Heart left ventricle (tissue), 16 donors: Measurements from ENCODE around the gene ZNF804A. TPM values are rescaled to one million over a fixed set of nuclear protein-coding genes. Genes with fewer than 3 reads are reported as not detected.

Experiments
- ATAC-seq, 4 donors: fragments of 200-7000 bp; cut with Tn5 transposase; one replicate each; pipeline ENCODE4 v1.9.1; 2020 to 2022; ENCODE audit warnings: moderate library complexity in 4 of 4, mild to moderate bottlenecking in 3 of 4, moderate number of reproducible peaks in 1 of 4
- DNase-seq, 5 donors: peaks; one replicate each; pipeline ENCODE4 v3.0.0-alpha.2; 2020
- H3K27ac ChIP-seq, 12 donors: fragments of 200-600 bp; sonication (generic) in 4 of 12; one replicate each; pipeline versions ENCODE4 v1.5.0 to v1.8.0; 2016 to 2022; ENCODE audit warnings: mild to moderate bottlenecking in 2 of 12
- H3K27me3 ChIP-seq, 9 donors: fragments of 200-600 bp; sonication (generic) in 2 of 9; one replicate each; pipeline versions ENCODE4 v1.5.1 to v1.8.0; 2016 to 2022; ENCODE audit warnings: mild to moderate bottlenecking in 3 of 9
- H3K36me3 ChIP-seq, 9 donors: fragments of 200-600 bp; sonication (generic) in 2 of 9; one replicate each; pipeline versions ENCODE4 v1.5.0 to v1.8.0; 2018 to 2022; ENCODE audit warnings: mild to moderate bottlenecking in 2 of 9
- H3K4me1 ChIP-seq, 12 donors: fragments of 200-600 bp; sonication (generic) in 4 of 12; one replicate each; pipeline versions ENCODE4 v1.5.0 to v1.8.0; 2016 to 2022; ENCODE audit warnings: mild to moderate bottlenecking in 3 of 12
- H3K4me3 ChIP-seq, 12 donors: fragments of 200-600 bp; sonication (generic) in 4 of 12; one replicate each; pipeline versions ENCODE4 v1.5.0 to v1.8.0; 2017 to 2022; ENCODE audit warnings: mild to moderate bottlenecking in 9 of 12, moderate library complexity in 4 of 12
- H3K9me3 ChIP-seq, 12 donors: fragments of 200-600 bp; sonication (generic) in 4 of 12; one replicate each; pipeline versions ENCODE4 v1.5.0 to v1.8.0; 2016 to 2022; ENCODE audit warnings: mild to moderate bottlenecking in 1 of 12
- POLR2A ChIP-seq, 2 donors: fragments of 450-650 bp; IDR thresholded peaks; one replicate each; pipeline ENCODE4 v1.6.1; 2017; ENCODE audit warnings: antibody characterized with exemption in 2 of 2, mild to moderate bottlenecking in 2 of 2, moderate library complexity in 2 of 2
- WGBS, 4 donors: extraction: QIAGEN DNeasy Blood & Tissue Kit in 2 of 4; methylation state at CpG; one replicate each; pipeline versions ENCODE4 v1.1.5 to v1.1.7; 2013 to 2018; 5-methylcytosine and 5-hydroxymethylcytosine counted together
- intact Hi-C, 10 donors: fragments of 100-400 bp; cut with DNase I; formaldehyde crosslinking; loops; one replicate each; pipeline versions ENCODE4 v1.11.1 to v1.14.2; 2022
- polyA plus RNA-seq, 2 donors: library from polyadenylated mRNA; stranded (reverse); fragments of 200-250 nt; gene quantifications; one replicate each; pipeline ENCODE4 v1.2.3, GENCODE V29; 2013
- total RNA-seq, 9 donors: library from RNA; depleted of rRNA in 2 of 9; stranded (reverse); fragments of >200 nt in 2 of 9; fragmentation: NEBNext Ultra II Directional in 3 of 9; extraction: Animal tissue kit (Norgen Biotek cat#: 25700) in 3 of 9; gene quantifications; one replicate each; pipeline versions ENCODE4 v1.1.0 to v1.2.4, GENCODE V29; 2016 to 2023
- TF ChIP-seq, protein P1 (sequence below), 12 donors: fragments of 200-600 bp; sonication (generic) in 4 of 12; IDR thresholded peaks; one replicate each; pipeline versions ENCODE4 v1.5.0 to v1.8.0; 2018 to 2022; ENCODE audit warnings: antibody characterized with exemption in 12 of 12, mild to moderate bottlenecking in 5 of 12
- donor health status: ischemic (EF 13 %, LVEDD 7.1; RV severe dilation, severe dysfunction).
- donor health status: healthy with polysubstance abuse.
- donor health status: DM: no; HTN: yes; CAD: no.
- donor health status: DM: no; HTN: no; CAD: no.
- donor health status: ischemic (EF 25% LVEDD 6.9; RV normal size, moderate dysfunction).
- donor health status: ischemic (EF 25% LVEDD 5.7; RV mildly dilated, moderate dysfunction).
- donor health status: healthy.
- donor health status: DM: yes; HTN: yes; CAD: no.
- donor health status: ischemic (EF 35%, LVEDD 5.7; RV mildly dilated, moderate dysfunction).
- donor health status: nonischemic (EF 11% LVEDD 7.7; RV severe dilation, severe dysfunction).
- donor health status: DM: yes; HTN: yes; CAD: no.
- donor health status: PGD.
- donor health status: ischemic (EF 29% LVEDD 5.4; RV normal size, mild dysfunction).
- donor health status: nonischemic (EF 23%, LVEDD 6.1; RV moderate dilation, normal function).

ZNF804A gene
- total and polyA plus RNA-seq, 11 donors: 0.06 to 0.08 TPM; not detected in 9

- Histone ChIP-seq H3K36me3 (no peaks in the 10 kb centered on the region), H3K27ac (peak overlapping the region in 1 of 12 donors; percentile 93), H3K27me3 (peaks cover 0 to 37% (median 13%) of the 10 kb centered on the region in 9 donors), H3K9me3 (no peaks in the 10 kb centered on the region), H3K4me3 (peak overlapping the region in 11 of 12 donors; percentile 31 to 70 (median 54)), H3K4me1 (peaks cover 0 to 24% (median 6%) of the 10 kb centered on the region in 12 donors)
- intact Hi-C loops: no loop called here
- no peak for TF ChIP-seq POLR2A (IDR thresholded peaks at IDR 0.05)
- TF ChIP-seq, protein P1, sequence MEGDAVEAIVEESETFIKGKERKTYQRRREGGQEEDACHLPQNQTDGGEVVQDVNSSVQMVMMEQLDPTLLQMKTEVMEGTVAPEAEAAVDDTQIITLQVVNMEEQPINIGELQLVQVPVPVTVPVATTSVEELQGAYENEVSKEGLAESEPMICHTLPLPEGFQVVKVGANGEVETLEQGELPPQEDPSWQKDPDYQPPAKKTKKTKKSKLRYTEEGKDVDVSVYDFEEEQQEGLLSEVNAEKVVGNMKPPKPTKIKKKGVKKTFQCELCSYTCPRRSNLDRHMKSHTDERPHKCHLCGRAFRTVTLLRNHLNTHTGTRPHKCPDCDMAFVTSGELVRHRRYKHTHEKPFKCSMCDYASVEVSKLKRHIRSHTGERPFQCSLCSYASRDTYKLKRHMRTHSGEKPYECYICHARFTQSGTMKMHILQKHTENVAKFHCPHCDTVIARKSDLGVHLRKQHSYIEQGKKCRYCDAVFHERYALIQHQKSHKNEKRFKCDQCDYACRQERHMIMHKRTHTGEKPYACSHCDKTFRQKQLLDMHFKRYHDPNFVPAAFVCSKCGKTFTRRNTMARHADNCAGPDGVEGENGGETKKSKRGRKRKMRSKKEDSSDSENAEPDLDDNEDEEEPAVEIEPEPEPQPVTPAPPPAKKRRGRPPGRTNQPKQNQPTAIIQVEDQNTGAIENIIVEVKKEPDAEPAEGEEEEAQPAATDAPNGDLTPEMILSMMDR (IDR thresholded peaks at IDR 0.05): no peak
- no peak for DNase-seq
- ATAC-seq: peak in 3 of 4 donors; percentile 47 to 56 (median 54)
- WGBS, 4 donors: 2 to 7% (median 3%) methylated on average over 14 of the region's 14 CpGs
Observed at GRCh38 chr2:184597571-184597991, 748 bp upstream of the ZNF804A start.

- no peak for DNase-seq
- peaks cover 0 to 24% (median 6%) of the 10 kb centered on the region in 12 donors for H3K4me1 ChIP-seq
- ATAC-seq: no peak
- peak overlapping the region in 11 of 12 donors; percentile 31 to 70 (median 54) for H3K4me3 ChIP-seq
- 0 to 2% (median 1%) methylated on average over 14 to 19 of the region's 19 CpGs for WGBS, 4 donors
- H3K27ac ChIP-seq: peak overlapping the region in 1 of 12 donors; percentile 93
- TF ChIP-seq, protein P1 (IDR thresholded peaks at IDR 0.05): no peak
- no peak for TF ChIP-seq POLR2A (IDR thresholded peaks at IDR 0.05)
- peaks cover under 1 to 40% (median 13%) of the 10 kb centered on the region in 9 donors for H3K27me3 ChIP-seq
- intact Hi-C loops: no loop called here
- H3K36me3 ChIP-seq: no peaks in the 10 kb centered on the region
- no peaks in the 10 kb centered on the region for H3K9me3 ChIP-seq
Observed at GRCh38 chr2:184598002-184598315, 370 bp upstream of the ZNF804A start.

GRCh38 chr2:184599054-184599871 lies 934 bp downstream of the ZNF804A start:
- peaks cover 6 to 43% (median 13%) of the 10 kb centered on the region in 9 donors for H3K27me3 ChIP-seq
- peak overlapping the region in 1 of 12 donors; percentile 93 for H3K27ac ChIP-seq
- 34 to 38% (median 36%) methylated on average over 7 of the region's 7 CpGs for WGBS, 4 donors
- H3K36me3 ChIP-seq: no peaks in the 10 kb centered on the region
- no peak for DNase-seq
- TF ChIP-seq POLR2A (IDR thresholded peaks at IDR 0.05): no peak
- TF ChIP-seq, protein P1 (IDR thresholded peaks at IDR 0.05): no peak
- no peaks in the 10 kb centered on the region for H3K9me3 ChIP-seq
- intact Hi-C loops: no loop called here
- peaks cover 0 to 24% (median 6%) of the 10 kb centered on the region in 12 donors for H3K4me1 ChIP-seq
- peak overlapping the region; percentile 30 to 70 (median 54) for H3K4me3 ChIP-seq
- ATAC-seq: peak in 1 of 4 donors; percentile 42

DNA sequence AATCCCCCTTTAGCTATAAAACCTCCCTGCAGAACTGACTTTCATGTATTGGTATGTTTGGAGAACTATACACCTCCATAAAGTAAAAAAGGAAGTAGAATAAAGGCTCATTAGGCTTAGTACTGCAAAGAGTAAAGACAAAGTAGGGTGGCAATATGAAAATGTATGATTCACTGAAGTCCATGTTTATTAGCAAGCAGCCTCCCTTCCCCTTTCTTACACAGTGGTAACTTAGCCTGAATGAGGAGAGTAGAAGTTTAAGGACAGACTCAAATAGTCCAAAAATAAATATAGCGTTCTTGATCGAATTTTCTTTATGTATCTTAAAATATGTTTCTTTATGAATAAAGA lies 1.5 kb downstream of the ZNF804A start:
- H3K9me3 ChIP-seq: no peaks in the 10 kb centered on the region
- intact Hi-C loops: no loop called here
- DNase-seq: no peak
- no peaks in the 10 kb centered on the region for H3K36me3 ChIP-seq
- H3K4me3 ChIP-seq: peak overlapping the region in 1 of 12 donors; percentile 70
- 88 to 93% (median 90%) methylated on average over 2 of the region's 2 CpGs for WGBS, 4 donors
- H3K4me1 ChIP-seq: peaks cover 0 to 24% (median 6%) of the 10 kb centered on the region in 12 donors
- H3K27ac ChIP-seq: peak overlapping the region in 1 of 12 donors; percentile 93
- H3K27me3 ChIP-seq: peaks cover 6 to 43% (median 13%) of the 10 kb centered on the region in 9 donors
- no peak for TF ChIP-seq POLR2A (IDR thresholded peaks at IDR 0.05)
- TF ChIP-seq, protein P1 (IDR thresholded peaks at IDR 0.05): no peak
- ATAC-seq: no peak
